GM19467 (cell line): ENCODE data around the gene FGD1.
"Not testable (repeated sequence)": the region's sequence is repeated elsewhere in the genome, so short reads cannot be mapped to it uniquely, and the experiment has no call there.

Source experiments
- ATAC-seq: cut with Tn5 transposase; IDR thresholded peaks from one replicate; pipeline ENCODE4 v1.9.1; 2021; ENCODE audit warnings: mild to moderate bottlenecking, moderate library complexity; ENCODE audit not compliant: unreplicated experiment

Gene FGD1

GRCh38 chrX:54495814-54496516, at the start of gene FGD1:
Gene FGD1, minus strand, starts transcription at chrX:54496234. Its CDS starts 802 bp downstream, at chrX:54495432.
- ATAC-seq = no peak

DNA sequence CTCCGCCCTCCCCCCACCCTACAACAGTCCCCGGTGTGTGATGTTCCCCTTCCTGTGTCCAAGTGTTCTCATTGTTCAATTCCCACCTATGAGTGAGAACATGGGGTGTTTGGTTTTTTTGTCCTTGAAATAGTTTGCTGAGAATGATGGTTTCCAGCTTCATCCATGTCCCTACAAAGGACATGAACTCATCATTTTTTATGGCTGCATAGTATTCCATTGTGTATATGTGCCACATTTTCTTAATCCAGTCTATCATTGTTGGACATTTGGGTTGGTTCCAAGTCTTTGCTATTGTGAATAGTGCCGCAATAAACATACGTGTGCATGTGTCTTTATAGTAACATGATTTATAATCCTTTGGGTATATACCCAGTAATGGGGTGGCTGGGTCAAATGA, 46.2 kb upstream of the FGD1 start:
- not testable (repeated sequence) for ATAC-seq

GRCh38 chrX:54540289-54540688, 44.3 kb upstream of the FGD1 start:
- ATAC-seq = no peak

GRCh38 chrX:54534271-54534670, 38.2 kb upstream of the FGD1 start:
- ATAC-seq = no peak

DNA sequence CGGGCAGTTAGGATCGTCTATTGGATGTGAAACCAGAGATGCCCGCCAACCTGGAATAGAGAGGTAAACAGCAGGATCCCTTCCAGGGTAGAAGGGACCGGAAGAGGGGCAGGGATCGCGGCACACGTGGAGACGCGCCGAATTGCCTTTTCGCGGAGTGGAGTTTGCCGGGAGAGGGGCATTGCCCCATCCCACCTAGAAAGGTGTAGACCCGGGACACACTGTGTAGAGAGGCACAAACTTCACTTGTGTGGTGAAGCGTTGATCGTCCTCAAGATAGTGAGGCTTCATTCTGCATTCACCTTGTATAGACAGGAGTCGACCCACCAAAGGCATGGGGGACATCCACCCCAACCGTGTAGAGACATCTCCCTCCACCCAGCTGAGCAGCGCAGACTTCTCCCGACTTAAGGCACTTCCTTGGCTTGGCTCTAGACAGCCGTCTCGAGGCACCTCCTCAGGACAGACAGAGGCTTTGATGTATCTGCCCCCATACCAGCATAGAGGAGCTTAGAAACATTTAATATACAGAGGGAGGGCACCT, 34.4 kb upstream of the FGD1 start:
- peak; percentile 21 for ATAC-seq

DNA sequence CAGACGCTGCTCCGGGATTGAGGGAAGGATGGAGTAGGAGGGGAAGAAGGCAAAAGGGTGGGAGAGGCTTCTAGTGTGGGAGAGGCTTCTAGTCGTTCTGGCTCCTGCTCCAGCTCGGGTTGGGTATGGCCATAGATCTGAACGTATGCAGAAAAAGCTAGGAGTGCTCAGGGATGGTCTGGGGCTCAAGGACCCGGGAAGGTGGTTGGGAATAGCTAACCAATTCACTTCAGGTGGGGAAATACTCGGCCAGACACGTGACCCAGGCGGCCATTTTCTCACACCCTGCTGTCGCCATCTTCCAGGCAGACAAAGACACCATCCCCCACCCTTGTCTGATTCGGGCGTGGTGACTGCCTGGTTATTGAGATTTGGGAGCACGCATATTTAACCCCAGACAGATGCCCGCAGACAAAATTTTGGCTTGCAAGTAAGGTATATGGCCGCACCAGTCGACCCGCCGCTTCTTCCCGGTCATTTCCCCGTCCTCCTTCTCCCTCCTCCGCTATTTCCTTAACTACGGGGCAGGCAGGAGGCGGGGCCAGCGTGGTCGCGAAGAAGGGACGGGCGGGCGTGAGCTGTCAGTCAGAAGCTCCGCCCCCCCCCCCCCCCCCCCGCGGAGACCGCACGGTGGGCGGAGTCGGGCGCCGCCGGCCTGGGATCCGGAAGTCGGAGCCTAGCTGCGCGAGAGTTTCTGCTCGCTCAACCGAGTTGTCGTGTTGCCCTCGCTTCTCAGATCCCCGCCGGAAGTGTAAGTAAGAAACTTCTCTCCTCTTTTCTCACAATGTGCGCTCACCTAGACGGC, 33.7 kb upstream of the FGD1 start, which contains the start of gene GNL3L:
TSS of gene GNL3L (plus strand) at position 668 of the 805 bp plus-strand sequence. CDS start 2,348 bp downstream, outside the sequence.
- peak; percentile 84 for ATAC-seq

DNA sequence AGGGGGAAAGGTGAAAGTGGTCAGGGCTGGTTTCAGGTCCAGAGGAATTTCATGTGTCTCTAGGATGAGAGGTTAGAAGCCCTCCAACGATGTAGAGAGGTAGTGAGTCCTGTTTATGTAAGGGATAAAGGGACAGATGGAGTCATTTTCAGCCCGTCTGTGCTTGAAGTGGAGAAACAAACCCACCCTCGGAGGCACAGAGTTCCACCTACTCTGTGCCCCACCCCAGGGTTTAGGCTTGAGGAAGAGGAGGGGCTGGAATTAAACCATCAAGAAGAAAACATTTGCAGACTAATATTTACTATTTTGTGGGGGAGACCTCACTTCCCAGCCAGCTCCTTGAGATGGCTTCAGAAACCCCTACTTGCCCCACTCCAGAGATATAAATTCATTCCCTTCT, 33.1 kb upstream of the FGD1 start:
- ATAC-seq = no peak

DNA sequence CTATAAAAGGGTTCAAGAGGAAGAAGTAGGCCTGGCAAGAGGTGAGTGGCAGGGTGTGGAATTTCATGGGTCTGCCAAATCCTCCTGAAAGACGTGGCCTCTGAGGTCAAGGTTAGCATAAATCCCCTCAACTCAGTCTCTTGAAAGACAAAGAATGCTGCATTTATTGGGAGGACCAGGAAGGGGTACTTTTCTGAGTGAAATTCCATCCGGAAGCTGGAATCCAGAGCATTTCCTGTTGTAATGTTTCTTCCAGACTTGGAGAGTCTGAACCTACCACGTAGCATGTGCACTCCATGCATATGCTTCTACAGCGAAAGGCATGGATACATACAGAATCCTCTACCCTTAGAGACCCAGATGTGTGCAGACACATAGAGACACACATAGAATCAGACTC, 13.4 kb upstream of the FGD1 start:
- ATAC-seq = no peak

DNA sequence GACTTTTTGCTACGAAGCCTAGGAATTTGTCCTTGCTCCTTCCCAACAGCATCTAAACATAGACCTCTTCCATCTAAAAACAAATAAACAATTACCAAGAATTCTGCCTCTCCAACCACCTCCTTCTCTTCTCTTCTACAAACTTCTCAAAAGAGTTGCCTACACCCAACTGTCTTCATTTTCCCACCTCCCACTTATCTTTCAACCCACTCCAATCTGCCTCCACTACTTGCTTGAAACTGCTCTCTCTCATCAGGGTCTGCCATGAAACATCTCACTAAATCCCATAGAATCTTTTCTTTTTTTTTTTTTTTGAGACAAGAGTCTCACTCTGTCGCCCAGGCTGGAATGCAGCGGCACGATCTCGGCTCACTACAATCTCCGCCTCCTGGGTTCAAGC, 902 bp upstream of the FGD1 start:
- no peak for ATAC-seq

DNA sequence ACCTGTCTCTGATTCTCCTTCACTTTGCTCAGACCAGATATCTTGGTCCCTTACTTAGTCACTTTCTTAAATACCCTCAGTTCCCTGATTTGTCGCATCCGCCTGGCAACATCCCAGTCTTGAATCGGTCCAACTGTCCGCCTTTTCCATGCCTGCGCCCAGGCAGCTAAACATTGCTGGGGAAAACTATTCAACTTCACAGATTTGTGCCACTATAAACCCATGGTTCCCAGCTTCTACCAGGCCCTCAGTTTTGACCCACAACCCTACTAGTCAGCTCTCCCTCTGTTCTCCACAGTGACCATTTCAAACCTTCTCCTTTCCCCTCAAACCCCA, 451 bp upstream of the FGD1 start:
- no peak for ATAC-seq

DNA sequence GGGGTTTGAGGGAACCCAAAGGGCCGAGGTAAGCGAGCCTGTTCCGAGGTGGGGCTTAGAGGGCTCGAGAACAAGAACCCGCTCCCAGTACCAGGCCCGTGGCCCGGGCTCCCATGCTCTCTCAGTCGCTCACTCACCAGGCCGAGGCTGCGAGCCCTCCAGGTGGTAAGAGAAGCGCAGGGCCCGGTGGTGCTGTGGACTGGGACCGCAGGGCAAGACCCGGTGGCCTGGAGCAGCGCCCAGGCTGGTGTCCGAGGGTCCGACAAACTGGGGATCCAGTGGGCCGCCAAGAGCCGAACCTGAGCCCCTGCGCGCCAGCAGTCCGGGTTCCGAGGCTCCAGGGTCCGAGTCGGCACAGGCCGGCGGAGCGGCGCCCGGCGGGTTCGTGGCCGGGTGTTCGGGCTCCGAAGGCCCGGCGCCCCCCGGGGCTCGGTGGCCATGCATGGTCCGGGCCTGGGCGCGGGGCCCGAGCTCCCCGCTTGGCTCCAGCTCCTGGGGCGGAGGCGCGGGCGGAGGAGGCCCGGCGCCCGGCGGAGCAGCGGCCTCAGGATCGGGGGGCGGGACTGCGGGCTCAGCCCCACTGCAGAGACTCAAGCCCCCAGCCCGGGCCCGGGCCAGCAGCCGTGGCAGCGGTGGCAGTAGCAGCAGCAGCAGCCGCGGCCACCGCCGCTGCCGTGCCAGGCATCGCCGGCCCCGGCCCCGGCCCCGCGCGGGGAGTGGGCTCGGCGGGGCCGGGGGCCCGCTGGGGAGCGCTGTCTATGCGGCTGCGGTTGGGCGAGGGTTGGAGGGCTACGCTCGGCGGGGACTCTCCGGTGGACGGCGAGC, 833 bp downstream of the FGD1 start:
- ATAC-seq = no peak

GRCh38 chrX:54494166-54494988, 1.7 kb downstream of the FGD1 start:
- ATAC-seq = no peak

- ATAC-seq = no peak
Measured at GRCh38 chrX:54492340-54492739, 3.7 kb downstream of the FGD1 start.

- not testable (repeated sequence) for ATAC-seq
Measured at GRCh38 chrX:54489819-54490218, 6.2 kb downstream of the FGD1 start.

DNA sequence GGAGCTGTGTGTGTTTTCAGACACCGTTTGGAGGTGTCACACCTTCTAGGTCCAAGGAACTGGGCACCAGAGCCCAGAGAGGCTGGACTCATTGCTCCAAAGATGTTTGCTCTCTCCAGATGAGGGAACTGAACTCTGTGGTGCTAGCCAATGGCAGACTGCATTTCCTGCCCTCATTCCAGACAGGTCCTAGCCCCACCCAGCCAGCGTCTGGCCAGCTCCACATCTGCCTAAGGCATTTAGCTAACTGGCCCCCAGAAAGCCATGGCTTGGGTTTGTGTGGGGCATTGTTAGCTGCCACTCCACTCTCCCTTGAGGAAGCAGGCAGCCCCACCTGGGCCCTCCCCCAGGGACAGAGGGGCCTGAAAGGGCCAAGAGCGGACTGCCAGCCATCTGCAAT, 11.4 kb downstream of the FGD1 start:
- ATAC-seq = no peak

- ATAC-seq = no peak
Measured at GRCh38 chrX:54483946-54484345, 12.1 kb downstream of the FGD1 start.

DNA sequence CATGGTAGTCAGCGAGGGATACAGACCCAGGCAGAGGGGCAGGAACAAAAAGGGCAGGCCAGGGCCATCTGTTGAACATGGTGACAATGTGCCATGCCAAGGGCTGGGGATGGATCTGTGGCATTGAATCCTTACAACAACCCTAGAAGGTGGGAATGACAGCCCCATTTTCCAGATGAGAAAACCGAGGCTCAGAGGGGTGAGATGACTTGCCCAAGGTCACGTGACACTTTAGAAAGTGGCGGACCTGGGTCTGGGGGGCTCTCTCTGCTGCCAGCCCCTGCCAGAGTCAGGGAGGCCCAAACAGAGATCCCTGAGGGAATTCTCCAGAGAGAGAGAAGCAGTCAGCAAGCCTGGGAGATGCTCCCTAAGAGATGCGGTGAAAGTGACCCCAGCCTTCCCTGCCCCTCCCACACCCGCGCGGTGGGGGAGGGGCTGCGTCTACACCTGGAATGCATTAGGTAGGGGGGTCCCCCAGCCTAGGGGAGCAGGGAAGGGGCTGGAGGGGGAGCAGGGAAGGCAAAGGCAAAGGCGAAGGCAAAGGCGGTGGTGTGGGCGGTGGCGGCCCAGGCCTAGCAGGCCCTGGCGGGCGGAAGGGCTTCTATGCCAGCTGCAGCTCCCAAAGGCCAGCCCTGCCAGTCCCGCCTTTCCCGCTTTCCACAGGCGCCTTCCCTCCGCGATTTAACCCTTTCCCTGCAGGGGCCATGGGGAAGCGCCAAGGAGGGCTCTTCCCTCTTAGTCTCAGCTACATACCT, 13.0 kb downstream of the FGD1 start:
- ATAC-seq = no peak

DNA sequence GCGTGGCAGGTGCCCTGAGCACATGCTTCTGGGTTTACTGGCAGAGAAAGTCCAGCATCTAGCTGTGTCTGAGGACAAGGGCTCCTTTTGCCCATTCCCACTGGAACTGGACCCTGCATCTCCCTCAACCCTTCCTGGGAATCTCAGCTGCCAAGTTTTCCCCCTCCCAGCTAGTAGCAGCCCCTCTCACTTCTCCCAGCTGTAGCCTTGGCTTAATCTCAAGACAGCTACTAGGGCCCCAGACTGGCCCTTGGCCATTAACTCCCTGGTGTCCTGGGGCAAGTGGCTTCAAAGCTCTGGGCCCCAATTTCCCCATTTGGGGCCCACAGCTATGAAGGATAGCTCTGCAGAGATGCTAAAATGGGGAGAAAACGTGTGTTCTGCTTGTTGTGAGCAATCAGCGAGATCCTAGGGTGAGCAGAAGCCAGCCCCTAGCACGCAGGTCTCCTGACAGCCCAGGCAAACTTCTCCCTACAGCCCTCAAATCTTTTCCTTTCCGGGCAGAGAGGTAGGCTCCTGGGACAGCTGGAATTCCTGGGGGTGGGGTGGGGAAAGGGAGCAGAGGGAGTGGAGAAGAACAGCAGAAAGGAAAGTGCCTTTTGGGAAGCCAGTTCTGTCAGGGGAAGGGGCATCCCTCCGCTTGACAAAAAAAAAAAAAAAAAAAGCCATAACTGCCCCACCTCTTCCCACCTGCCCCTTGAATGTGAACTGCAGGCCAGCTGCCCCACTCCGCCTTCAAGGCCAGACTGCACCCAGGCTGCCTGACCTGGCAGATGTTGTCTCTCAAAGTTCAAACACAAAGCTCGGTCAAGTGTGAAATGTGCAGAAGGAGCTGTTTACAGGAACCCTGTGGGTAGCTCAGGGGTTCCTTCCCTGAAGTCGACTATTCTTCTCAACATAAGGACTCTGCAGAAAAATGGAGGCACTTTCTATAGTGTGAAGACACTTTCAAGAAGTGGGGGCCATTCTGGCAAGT, 16.6 kb downstream of the FGD1 start:
- ATAC-seq = no peak
